IPS-15b (cell line): ENCODE measurements around the gene TMEM107.
A peak's percentile ranks its signal among the peaks of the same experiment; 100 is the strongest.

Source experiments
- H3K27me3 ChIP-seq: one replicate; pipeline ENCODE4 v1.6.1; 2013; ENCODE audit warnings: low read length; ENCODE audit not compliant: control insufficient read depth, insufficient read depth
- H3K36me3 ChIP-seq: one replicate; pipeline ENCODE4 v1.6.1; 2013; ENCODE audit warnings: low read length; ENCODE audit not compliant: control insufficient read depth, insufficient read depth
- H3K4me1 ChIP-seq: one replicate; pipeline ENCODE4 v1.6.1; 2013; ENCODE audit warnings: mild to moderate bottlenecking, low read length; ENCODE audit not compliant: control insufficient read depth, insufficient read depth
- H3K4me3 ChIP-seq: one replicate; pipeline ENCODE4 v1.5.1; 2013; ENCODE audit warnings: low read depth, low read length
- H3K9ac ChIP-seq: one replicate; pipeline ENCODE4 v1.6.1; 2013; ENCODE audit warnings: low read depth, mild to moderate bottlenecking, low read length
- H3K9me3 ChIP-seq: one replicate; pipeline ENCODE4 v1.6.1; 2013; ENCODE audit warnings: mild to moderate bottlenecking, low read length; ENCODE audit not compliant: control insufficient read depth, insufficient read depth

Gene TMEM107

DNA sequence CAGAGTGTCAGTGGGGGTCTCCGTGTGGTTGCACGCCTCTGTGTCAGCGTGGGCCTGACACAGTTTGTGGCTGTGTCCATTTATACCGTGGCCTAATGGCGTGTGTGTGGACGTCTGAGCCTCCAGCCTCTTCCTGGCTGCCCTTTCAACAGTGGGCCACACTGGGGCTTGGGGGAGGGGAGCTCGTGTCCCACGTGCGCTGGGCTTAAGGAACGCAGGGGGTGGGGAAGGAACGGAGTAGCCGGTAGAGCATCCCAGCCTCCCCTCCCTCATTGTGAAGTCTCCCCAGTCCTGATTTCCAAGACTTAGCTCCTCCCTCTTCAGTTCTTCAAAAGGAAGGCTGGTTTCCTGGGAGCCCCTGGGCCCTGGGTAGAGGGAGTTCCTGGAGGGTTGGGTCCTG, 42.8 kb downstream of the TMEM107 start:
- H3K9ac ChIP-seq: no peak overlapping the region
- peak overlapping the region; percentile 27 for H3K4me3 ChIP-seq
- peaks cover 6% of the 10 kb centered on the region for H3K4me1 ChIP-seq
- peaks cover 30% of the 10 kb centered on the region for H3K27me3 ChIP-seq
- H3K36me3 ChIP-seq: no peaks in the 10 kb centered on the region
- no peaks in the 10 kb centered on the region for H3K9me3 ChIP-seq

- Histone ChIP-seq H3K27me3 (peaks cover 34% of the 10 kb centered on the region), H3K4me3 (no peak overlapping the region), H3K36me3 (no peaks in the 10 kb centered on the region), H3K4me1 (peaks cover 5% of the 10 kb centered on the region), H3K9me3 (no peaks in the 10 kb centered on the region), H3K9ac (no peak overlapping the region)
Observed at GRCh38 chr17:8131844-8132441, 44.2 kb downstream of the TMEM107 start.

- Histone ChIP-seq H3K36me3 (no peaks in the 10 kb centered on the region), H3K27me3 (peaks cover 56% of the 10 kb centered on the region), H3K4me1 (peaks cover 10% of the 10 kb centered on the region), H3K4me3 (no peak overlapping the region), H3K9me3 (no peaks in the 10 kb centered on the region), H3K9ac (no peak overlapping the region)
Observed at GRCh38 chr17:8128125-8128784, 47.9 kb downstream of the TMEM107 start.

DNA sequence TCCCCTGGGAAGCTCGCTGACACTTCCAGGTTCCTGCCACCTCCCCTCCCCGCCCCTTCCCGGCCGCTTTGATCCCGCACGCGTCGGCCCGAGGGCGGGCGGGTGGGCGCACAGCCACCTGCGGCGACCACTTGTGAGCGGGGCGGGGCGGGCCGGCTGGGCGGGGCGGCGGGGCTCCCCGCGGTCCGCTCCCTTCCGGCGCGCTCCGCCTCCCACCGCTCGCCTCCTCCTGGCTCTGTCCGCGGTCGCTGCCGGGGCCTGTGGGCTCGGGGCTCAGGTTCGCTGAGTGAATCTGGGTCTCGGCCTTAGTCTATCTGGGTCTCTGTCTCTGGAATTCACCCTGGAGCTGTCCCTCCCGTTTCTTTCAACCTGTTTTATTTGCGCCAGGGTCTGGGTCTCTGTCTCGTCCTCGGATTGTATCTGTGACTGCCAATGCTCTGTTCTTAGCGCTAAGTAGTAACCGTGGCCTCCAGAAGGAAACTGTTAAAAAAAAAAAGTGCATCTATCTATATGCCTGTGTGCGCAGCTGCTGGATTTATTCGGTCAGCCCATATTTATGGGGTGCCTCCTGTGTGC, 49.6 kb downstream of the TMEM107 start:
- peak overlapping the region; percentile 100 for H3K4me3 ChIP-seq

GRCh38 chr17:8125947-8126490, 50.2 kb downstream of the TMEM107 start:
- H3K4me1 ChIP-seq: peaks cover 11% of the 10 kb centered on the region
- no peak overlapping the region for H3K9ac ChIP-seq
- H3K27me3 ChIP-seq: peaks cover 66% of the 10 kb centered on the region

More for the DNA sequence above, 49.6 kb downstream of the TMEM107 start:
- peaks cover 11% of the 10 kb centered on the region for H3K4me1 ChIP-seq
- no peak overlapping the region for H3K9ac ChIP-seq
- H3K27me3 ChIP-seq: peaks cover 66% of the 10 kb centered on the region
- H3K9me3 ChIP-seq: no peaks in the 10 kb centered on the region
- no peaks in the 10 kb centered on the region for H3K36me3 ChIP-seq

DNA sequence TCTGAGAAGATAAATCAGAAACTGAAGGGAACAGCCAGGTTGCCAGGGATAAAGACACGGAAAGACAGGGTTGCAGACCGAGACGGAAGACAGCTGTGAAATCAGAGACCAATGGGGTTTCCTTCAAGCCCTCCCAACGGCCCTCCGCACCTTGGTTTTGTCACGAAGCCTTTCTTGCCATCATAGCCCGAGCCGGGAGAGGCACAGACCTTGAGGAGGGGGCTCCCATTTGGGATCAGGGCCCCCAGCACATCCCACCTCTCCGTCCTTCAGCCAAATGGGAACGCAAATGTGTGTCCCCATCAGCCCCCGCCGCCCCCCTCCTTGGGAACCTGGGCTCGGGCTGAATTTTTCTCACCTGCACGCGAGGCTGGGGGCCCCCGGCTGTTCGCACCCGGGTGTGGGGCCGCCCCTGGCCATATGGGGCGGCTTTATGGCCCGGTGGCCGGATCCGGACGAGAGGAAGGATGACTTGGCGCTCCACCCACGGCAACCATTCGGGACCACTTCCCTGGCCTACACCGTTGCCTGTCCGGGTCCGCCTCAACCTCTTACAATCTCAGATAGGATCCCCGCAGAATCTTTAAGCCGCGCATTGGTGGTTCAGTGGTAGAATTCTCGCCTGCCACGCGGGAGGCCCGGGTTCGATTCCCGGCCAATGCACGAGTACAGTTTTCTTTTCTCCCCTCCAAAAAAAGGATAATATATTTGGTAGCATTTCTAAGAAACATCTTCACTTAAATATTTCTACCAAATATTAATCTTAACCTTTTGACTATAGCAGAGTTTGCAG, 50.8 kb downstream of the TMEM107 start:
- no peak overlapping the region for H3K9ac ChIP-seq
- peaks cover 66% of the 10 kb centered on the region for H3K27me3 ChIP-seq
- H3K9me3 ChIP-seq: no peaks in the 10 kb centered on the region
- H3K36me3 ChIP-seq: no peaks in the 10 kb centered on the region
- H3K4me3 ChIP-seq: peak overlapping the region; percentile 100
- H3K4me1 ChIP-seq: peaks cover 11% of the 10 kb centered on the region

More at GRCh38 chr17:8125947-8126490, 50.2 kb downstream of the TMEM107 start:
- Histone ChIP-seq H3K4me3 (peak overlapping the region; percentile 100), H3K9me3 (no peaks in the 10 kb centered on the region), H3K36me3 (no peaks in the 10 kb centered on the region)

GRCh38 chr17:8124350-8125153, 51.6 kb downstream of the TMEM107 start:
- Histone ChIP-seq H3K36me3 (no peaks in the 10 kb centered on the region), H3K4me1 (peaks cover 11% of the 10 kb centered on the region), H3K4me3 (peak overlapping the region; percentile 100), H3K9me3 (no peaks in the 10 kb centered on the region), H3K27me3 (peaks cover 60% of the 10 kb centered on the region), H3K9ac (no peak overlapping the region)

GRCh38 chr17:8123695-8124349, 52.4 kb downstream of the TMEM107 start, which contains the start of gene HES7:
HES7 (minus strand) TSS chr17:8124106; CDS start chr17:8124084, 22 bp downstream.
- H3K9ac ChIP-seq: no peak within 1 kb of the TSS
- peaks cover 56% of the 10 kb centered on the region for H3K27me3 ChIP-seq
- no peaks in the 10 kb centered on the region for H3K9me3 ChIP-seq
- no peaks in the 10 kb centered on the region for H3K36me3 ChIP-seq
- H3K4me1 ChIP-seq: peaks cover 11% of the 10 kb centered on the region
- H3K4me3 ChIP-seq: peak within 1 kb of the TSS; percentile 100

DNA sequence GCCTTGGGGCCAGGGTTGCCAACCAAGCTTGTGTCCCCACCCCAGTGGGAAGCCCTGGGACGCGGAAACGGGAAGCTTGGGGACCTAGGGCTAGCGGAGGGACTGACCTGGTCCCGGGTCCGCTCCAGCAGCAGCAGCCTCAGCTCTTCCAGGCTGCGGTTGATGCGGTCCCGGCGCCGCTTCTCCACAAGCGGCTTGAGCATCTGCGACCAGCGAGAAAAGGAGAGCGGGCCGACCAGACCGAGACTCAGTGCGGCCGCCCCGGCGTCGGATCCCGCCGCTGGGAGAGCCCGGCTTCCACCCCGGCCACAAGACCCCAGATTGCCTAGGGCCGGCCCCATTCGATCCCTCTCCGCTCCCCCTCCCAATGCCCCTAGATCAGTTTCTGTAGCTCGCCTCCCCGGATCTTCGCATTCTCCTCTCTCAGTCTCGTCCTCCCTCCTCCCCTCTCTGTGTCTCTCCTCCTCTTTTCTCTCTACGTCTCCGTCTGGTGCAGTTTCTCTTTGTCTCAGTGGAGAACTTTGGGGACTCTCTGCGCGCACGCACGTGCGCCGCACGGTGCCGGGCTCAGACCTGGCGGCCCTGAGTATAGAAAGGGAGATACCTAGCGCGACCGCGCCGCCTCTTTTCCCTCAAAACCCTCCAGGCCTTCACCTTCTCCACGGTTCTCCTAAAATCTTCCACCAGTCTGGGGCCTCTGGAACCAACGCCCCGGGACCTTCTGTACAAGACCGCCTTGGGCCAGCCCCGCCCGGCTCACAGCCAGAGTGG, 53.1 kb downstream of the TMEM107 start:
- H3K4me1 ChIP-seq: peaks cover 11% of the 10 kb centered on the region
- peaks cover 54% of the 10 kb centered on the region for H3K27me3 ChIP-seq

More for the DNA sequence above, 53.1 kb downstream of the TMEM107 start:
- H3K4me3 ChIP-seq: peak overlapping the region; percentile 100
- no peak overlapping the region for H3K9ac ChIP-seq
- no peaks in the 10 kb centered on the region for H3K9me3 ChIP-seq
- no peaks in the 10 kb centered on the region for H3K36me3 ChIP-seq
